ENCODE measurements around the gene BMP7.

DNA sequence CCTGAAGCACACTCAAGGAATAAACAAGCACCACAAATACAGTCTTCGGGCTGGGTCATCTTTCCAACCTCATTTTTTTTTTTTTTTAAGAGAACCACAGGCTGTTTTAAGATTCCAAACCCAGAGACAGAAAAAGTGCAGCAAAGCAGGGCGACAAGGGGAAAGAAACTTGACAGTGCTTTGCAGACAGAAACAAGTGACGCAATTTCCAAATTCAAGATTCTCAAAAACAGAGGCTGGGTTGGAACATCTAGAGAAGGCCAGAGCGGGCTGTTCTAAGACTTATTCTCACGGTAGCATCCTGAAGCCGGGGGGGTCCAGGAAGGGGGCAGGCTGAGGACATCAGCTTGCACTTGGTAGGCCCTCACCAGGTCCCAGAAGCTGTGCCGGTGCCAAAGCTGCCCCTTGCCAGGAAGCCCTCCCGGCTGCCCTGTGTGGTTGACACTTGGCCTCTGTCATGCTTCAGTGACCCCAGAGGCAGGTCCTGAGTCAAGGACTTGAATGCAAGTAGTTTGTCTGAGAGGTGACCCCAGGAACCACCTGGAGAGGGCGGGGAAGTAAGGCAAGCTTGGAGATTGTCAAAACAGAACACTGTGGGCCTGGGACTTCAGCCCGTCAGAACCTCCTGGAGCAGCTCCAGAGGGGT, 50.5 kb downstream of the BMP7 start:
- TF ChIP-seq RARB (CRISPR knock-in tag; IDR thresholded peaks at IDR 0.05) = no peak
- TF ChIP-seq ARNTL (CRISPR knock-in tag; IDR thresholded peaks at IDR 0.05; ENCODE audit: borderline replicate concordance, low read depth) = no peak
- TF ChIP-seq ZFP3 (CRISPR knock-in tag; IDR thresholded peaks at IDR 0.05) = no peak
- no peak for TF ChIP-seq SNAI2 (CRISPR knock-in tag; IDR thresholded peaks at IDR 0.05)
- no peak for TF ChIP-seq BACH2 (CRISPR knock-in tag; IDR thresholded peaks at IDR 0.05; ENCODE audit: borderline replicate concordance)
- TF ChIP-seq, protein P1, sequence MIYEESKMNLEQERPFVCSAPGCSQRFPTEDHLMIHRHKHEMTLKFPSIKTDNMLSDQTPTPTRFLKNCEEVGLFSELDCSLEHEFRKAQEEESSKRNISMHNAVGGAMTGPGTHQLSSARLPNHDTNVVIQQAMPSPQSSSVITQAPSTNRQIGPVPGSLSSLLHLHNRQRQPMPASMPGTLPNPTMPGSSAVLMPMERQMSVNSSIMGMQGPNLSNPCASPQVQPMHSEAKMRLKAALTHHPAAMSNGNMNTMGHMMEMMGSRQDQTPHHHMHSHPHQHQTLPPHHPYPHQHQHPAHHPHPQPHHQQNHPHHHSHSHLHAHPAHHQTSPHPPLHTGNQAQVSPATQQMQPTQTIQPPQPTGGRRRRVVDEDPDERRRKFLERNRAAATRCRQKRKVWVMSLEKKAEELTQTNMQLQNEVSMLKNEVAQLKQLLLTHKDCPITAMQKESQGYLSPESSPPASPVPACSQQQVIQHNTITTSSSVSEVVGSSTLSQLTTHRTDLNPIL (CRISPR knock-in tag; IDR thresholded peaks at IDR 0.05; ENCODE audit: low read depth) = no peak
- TF ChIP-seq ZNF70 (CRISPR knock-in tag; IDR thresholded peaks at IDR 0.05) = no peak
- TF ChIP-seq, protein P2, sequence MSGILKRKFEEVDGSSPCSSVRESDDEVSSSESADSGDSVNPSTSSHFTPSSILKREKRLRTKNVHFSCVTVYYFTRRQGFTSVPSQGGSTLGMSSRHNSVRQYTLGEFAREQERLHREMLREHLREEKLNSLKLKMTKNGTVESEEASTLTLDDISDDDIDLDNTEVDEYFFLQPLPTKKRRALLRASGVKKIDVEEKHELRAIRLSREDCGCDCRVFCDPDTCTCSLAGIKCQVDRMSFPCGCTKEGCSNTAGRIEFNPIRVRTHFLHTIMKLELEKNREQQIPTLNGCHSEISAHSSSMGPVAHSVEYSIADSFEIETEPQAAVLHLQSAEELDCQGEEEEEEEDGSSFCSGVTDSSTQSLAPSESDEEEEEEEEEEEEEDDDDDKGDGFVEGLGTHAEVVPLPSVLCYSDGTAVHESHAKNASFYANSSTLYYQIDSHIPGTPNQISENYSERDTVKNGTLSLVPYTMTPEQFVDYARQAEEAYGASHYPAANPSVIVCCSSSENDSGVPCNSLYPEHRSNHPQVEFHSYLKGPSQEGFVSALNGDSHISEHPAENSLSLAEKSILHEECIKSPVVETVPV (CRISPR knock-in tag; IDR thresholded peaks at IDR 0.05) = no peak
- TF ChIP-seq PPARA (CRISPR knock-in tag; IDR thresholded peaks at IDR 0.05; ENCODE audit: borderline replicate concordance) = no peak
- no peak for TF ChIP-seq ZFP30 (CRISPR knock-in tag; IDR thresholded peaks at IDR 0.05)
- TF ChIP-seq, protein P3, sequence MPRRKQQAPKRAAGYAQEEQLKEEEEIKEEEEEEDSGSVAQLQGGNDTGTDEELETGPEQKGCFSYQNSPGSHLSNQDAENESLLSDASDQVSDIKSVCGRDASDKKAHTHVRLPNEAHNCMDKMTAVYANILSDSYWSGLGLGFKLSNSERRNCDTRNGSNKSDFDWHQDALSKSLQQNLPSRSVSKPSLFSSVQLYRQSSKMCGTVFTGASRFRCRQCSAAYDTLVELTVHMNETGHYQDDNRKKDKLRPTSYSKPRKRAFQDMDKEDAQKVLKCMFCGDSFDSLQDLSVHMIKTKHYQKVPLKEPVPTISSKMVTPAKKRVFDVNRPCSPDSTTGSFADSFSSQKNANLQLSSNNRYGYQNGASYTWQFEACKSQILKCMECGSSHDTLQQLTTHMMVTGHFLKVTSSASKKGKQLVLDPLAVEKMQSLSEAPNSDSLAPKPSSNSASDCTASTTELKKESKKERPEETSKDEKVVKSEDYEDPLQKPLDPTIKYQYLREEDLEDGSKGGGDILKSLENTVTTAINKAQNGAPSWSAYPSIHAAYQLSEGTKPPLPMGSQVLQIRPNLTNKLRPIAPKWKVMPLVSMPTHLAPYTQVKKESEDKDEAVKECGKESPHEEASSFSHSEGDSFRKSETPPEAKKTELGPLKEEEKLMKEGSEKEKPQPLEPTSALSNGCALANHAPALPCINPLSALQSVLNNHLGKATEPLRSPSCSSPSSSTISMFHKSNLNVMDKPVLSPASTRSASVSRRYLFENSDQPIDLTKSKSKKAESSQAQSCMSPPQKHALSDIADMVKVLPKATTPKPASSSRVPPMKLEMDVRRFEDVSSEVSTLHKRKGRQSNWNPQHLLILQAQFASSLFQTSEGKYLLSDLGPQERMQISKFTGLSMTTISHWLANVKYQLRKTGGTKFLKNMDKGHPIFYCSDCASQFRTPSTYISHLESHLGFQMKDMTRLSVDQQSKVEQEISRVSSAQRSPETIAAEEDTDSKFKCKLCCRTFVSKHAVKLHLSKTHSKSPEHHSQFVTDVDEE (CRISPR knock-in tag; IDR thresholded peaks at IDR 0.05) = no peak
- TF ChIP-seq, protein P4, sequence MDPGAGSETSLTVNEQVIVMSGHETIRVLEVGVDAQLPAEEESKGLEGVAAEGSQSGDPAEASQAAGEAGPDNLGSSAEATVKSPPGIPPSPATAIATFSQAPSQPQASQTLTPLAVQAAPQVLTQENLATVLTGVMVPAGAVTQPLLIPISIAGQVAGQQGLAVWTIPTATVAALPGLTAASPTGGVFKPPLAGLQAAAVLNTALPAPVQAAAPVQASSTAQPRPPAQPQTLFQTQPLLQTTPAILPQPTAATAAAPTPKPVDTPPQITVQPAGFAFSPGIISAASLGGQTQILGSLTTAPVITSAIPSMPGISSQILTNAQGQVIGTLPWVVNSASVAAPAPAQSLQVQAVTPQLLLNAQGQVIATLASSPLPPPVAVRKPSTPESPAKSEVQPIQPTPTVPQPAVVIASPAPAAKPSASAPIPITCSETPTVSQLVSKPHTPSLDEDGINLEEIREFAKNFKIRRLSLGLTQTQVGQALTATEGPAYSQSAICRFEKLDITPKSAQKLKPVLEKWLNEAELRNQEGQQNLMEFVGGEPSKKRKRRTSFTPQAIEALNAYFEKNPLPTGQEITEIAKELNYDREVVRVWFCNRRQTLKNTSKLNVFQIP (CRISPR knock-in tag; IDR thresholded peaks at IDR 0.05; ENCODE audit: borderline replicate concordance, low read depth) = no peak
- no peak for TF ChIP-seq ESRRG (CRISPR knock-in tag; IDR thresholded peaks at IDR 0.05)
- TF ChIP-seq, protein P5, sequence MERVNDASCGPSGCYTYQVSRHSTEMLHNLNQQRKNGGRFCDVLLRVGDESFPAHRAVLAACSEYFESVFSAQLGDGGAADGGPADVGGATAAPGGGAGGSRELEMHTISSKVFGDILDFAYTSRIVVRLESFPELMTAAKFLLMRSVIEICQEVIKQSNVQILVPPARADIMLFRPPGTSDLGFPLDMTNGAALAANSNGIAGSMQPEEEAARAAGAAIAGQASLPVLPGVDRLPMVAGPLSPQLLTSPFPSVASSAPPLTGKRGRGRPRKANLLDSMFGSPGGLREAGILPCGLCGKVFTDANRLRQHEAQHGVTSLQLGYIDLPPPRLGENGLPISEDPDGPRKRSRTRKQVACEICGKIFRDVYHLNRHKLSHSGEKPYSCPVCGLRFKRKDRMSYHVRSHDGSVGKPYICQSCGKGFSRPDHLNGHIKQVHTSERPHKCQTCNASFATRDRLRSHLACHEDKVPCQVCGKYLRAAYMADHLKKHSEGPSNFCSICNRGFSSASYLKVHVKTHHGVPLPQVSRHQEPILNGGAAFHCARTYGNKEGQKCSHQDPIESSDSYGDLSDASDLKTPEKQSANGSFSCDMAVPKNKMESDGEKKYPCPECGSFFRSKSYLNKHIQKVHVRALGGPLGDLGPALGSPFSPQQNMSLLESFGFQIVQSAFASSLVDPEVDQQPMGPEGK (CRISPR knock-in tag; IDR thresholded peaks at IDR 0.05; ENCODE audit: borderline replicate concordance) = no peak
